H1 (cell line): ENCODE data around the gene PIEZO1. TPM values are rescaled to one million over a fixed set of nuclear protein-coding genes. Genes with fewer than 3 reads are reported as not detected.
A peak's percentile ranks its signal among the peaks of the same experiment; 100 is the strongest.

Experiments used
- CTCF ChIA-PET: fragments of 300-600 bp; sonication (Branson Sonifier 250); formaldehyde crosslinking; loops from one replicate; lab custom pipeline; 2021; ENCODE audit not compliant: partially characterized antibody; lab: Charles Lee
- POLR2A ChIA-PET: fragments of 300-600 bp; sonication (Branson Sonifier 250); formaldehyde crosslinking; loops from one replicate; lab custom pipeline; 2021; ENCODE audit warnings: inconsistent platforms; ENCODE audit not compliant: partially characterized antibody; lab: Charles Lee
- DNase-seq, 2 experiments: peaks; one replicate each; pipeline versions ENCODE4 v3.0.0 to v3.0.0-alpha.2; 2010 to 2022; ENCODE audit warnings: low spot score in 2 of 2, low read depth in 1 of 2, mixed read lengths in 1 of 2
- FAIRE-seq: peaks from 2 replicates; lab custom pipeline; 2011; peaks lifted over from hg19 to GRCh38; lab: Jason Lieb, UNC
- H2AFZ ChIP-seq: 2 replicates; pipeline ENCODE4 v1.8.1; 2012; ENCODE audit warnings: low read length, inconsistent platforms
- H2AK5ac ChIP-seq: 2 replicates; pipeline ENCODE4 v1.6.1; 2013; ENCODE audit warnings: low read depth, low read length
- H2BK120ac ChIP-seq: replicated peaks from 2 replicates; pipeline ENCODE3; 2013; ENCODE audit warnings: low read depth, low read length, inconsistent platforms
- H2BK12ac ChIP-seq: 2 replicates; pipeline ENCODE4 v1.6.1; 2013; ENCODE audit warnings: low read depth, low read length
- H2BK15ac ChIP-seq: 2 replicates; pipeline ENCODE4 v1.6.1; 2013; ENCODE audit warnings: low read length
- H2BK20ac ChIP-seq: 2 replicates; pipeline ENCODE4 v1.6.1; 2013; ENCODE audit warnings: low read length
- H2BK5ac ChIP-seq: 2 replicates; pipeline ENCODE4 v1.6.1; 2013; ENCODE audit warnings: low read depth, low read length
- H3K14ac ChIP-seq: 2 replicates; pipeline ENCODE4 v1.6.1; 2013; ENCODE audit warnings: inconsistent platforms; ENCODE audit not compliant: insufficient read length
- H3K18ac ChIP-seq: 2 replicates; pipeline ENCODE4 v1.6.1; 2013; ENCODE audit warnings: low read length; ENCODE audit errors: extremely low read depth
- H3K23ac ChIP-seq: 2 replicates; pipeline ENCODE4 v1.6.1; 2013; ENCODE audit warnings: inconsistent platforms; ENCODE audit not compliant: insufficient read length
- H3K23me2 ChIP-seq: 2 replicates; pipeline ENCODE4 v1.6.1; 2013; ENCODE audit warnings: low read depth, low read length
- H3K27ac ChIP-seq: 2 replicates; pipeline ENCODE4 v1.6.1; 2011; ENCODE audit warnings: low read depth, low read length, inconsistent platforms
- H3K27me3 ChIP-seq, 4 experiments: replicated peaks in 1 of 4; 1 replicate in 1 of 4; 2 replicates in 3 of 4; pipeline versions ENCODE4 v1.6.1 to v1.8.1; 2011 to 2013; ENCODE audit warnings: low read length in 3 of 4, mild to moderate bottlenecking in 3 of 4, inconsistent platforms in 2 of 4, mixed read lengths in 2 of 4, moderate library complexity in 1 of 4; ENCODE audit not compliant: control insufficient read depth in 3 of 4, insufficient read depth in 3 of 4; ENCODE audit errors: extremely low read depth in 1 of 4
- H3K36me3 ChIP-seq, 4 experiments: 2 replicates each; pipeline versions ENCODE4 v1.6.1 to v1.8.1; 2011 to 2013; ENCODE audit warnings: mild to moderate bottlenecking in 4 of 4, low read length in 3 of 4, moderate library complexity in 2 of 4, control low read depth in 1 of 4, inconsistent platforms in 1 of 4; ENCODE audit not compliant: insufficient read depth in 4 of 4, control insufficient read depth in 2 of 4
- H3K4ac ChIP-seq: replicated peaks from 2 replicates; pipeline ENCODE3; 2013; ENCODE audit warnings: low read length, low read depth, mixed read lengths, inconsistent platforms; ENCODE audit not compliant: insufficient read length
- H3K4me1 ChIP-seq, 4 experiments: replicated peaks in 1 of 4; 1 replicate in 1 of 4; 2 replicates in 3 of 4; pipeline versions ENCODE4 v1.6.1 to v1.8.1; 2011 to 2013; ENCODE audit warnings: low read length in 3 of 4, inconsistent platforms in 2 of 4, mixed read lengths in 1 of 4; ENCODE audit not compliant: insufficient read depth in 4 of 4, control insufficient read depth in 3 of 4
- H3K4me2 ChIP-seq, 2 experiments: 2 replicates each; pipeline versions ENCODE4 v1.6.1 to v1.8.1; 2011 to 2013; ENCODE audit warnings: low read depth in 2 of 2, low read length in 2 of 2, control low read depth in 1 of 2, inconsistent platforms in 1 of 2, mild to moderate bottlenecking in 1 of 2; ENCODE audit not compliant: insufficient read depth in 1 of 2
- H3K4me3 ChIP-seq, 4 experiments: fragments of 200-600, 300-600 bp in 1 of 4; sonication (generic), shearing (Covaris generic), sonication (Bioruptor Twin) in 1 of 4; 2 replicates each; pipeline versions ENCODE4 v1.5.1 to v1.8.1; 2011 to 2016; ENCODE audit warnings: low read length in 4 of 4, low read depth in 3 of 4, control low read depth in 2 of 4, inconsistent platforms in 2 of 4, mild to moderate bottlenecking in 2 of 4, mixed read lengths in 1 of 4, moderate library complexity in 1 of 4; ENCODE audit not compliant: insufficient read depth in 2 of 4; ENCODE audit errors: extremely low read depth in 1 of 4
- H3K56ac ChIP-seq: replicated peaks from 2 replicates; pipeline ENCODE3; 2013; ENCODE audit warnings: low read depth, mild to moderate bottlenecking, mixed read lengths, low read length, inconsistent platforms; ENCODE audit not compliant: insufficient read length
- H3K79me1 ChIP-seq: 2 replicates; pipeline ENCODE4 v1.6.1; 2013; ENCODE audit warnings: low read depth, low read length, control low read depth
- H3K79me2 ChIP-seq, 2 experiments: 2 replicates each; pipeline versions ENCODE4 v1.6.1 to v1.8.1; 2012 to 2013; ENCODE audit warnings: low read length in 2 of 2, mild to moderate bottlenecking in 2 of 2, inconsistent platforms in 1 of 2; ENCODE audit not compliant: insufficient read depth in 2 of 2, control insufficient read depth in 1 of 2
- H3K9ac ChIP-seq, 4 experiments: replicated peaks in 1 of 4; 1 replicate in 1 of 4; 2 replicates in 3 of 4; pipeline versions ENCODE4 v1.6.1 to v1.8.1; 2011 to 2013; ENCODE audit warnings: low read depth in 3 of 4, low read length in 3 of 4, control low read depth in 2 of 4, mild to moderate bottlenecking in 2 of 4, moderate library complexity in 2 of 4, inconsistent platforms in 1 of 4; ENCODE audit errors: extremely low read depth in 1 of 4
- H3K9me3 ChIP-seq, 2 experiments: 2 replicates each; pipeline versions ENCODE4 v1.6.1 to v1.8.1; 2012 to 2013; ENCODE audit warnings: mild to moderate bottlenecking in 2 of 2, moderate library complexity in 2 of 2, control low read depth in 1 of 2, inconsistent platforms in 1 of 2, low read depth in 1 of 2, low read length in 1 of 2, mixed read lengths in 1 of 2; ENCODE audit not compliant: insufficient read depth in 2 of 2
- H4K20me1 ChIP-seq, 2 experiments: replicated peaks in 1 of 2; 2 replicates each; pipeline versions ENCODE3 to v1.8.1; 2011 to 2013; ENCODE audit warnings: inconsistent platforms in 2 of 2, low read length in 2 of 2, mild to moderate bottlenecking in 1 of 2; ENCODE audit not compliant: insufficient read depth in 2 of 2, control insufficient read depth in 1 of 2
- H4K5ac ChIP-seq: 2 replicates; pipeline ENCODE4 v1.6.1; 2013; ENCODE audit warnings: low read length, low read depth, mixed read lengths, inconsistent platforms; ENCODE audit not compliant: insufficient read length
- H4K8ac ChIP-seq: 2 replicates; pipeline ENCODE4 v1.8.0; 2013; ENCODE audit warnings: mild to moderate bottlenecking, moderate library complexity, low read length, inconsistent platforms; ENCODE audit not compliant: insufficient read depth; ENCODE audit errors: extremely low read depth
- H4K91ac ChIP-seq: replicated peaks from 2 replicates; pipeline ENCODE3; 2013; ENCODE audit warnings: low read length, mixed read lengths, inconsistent platforms; ENCODE audit not compliant: insufficient read length
- EGR1 ChIP-seq: IDR thresholded peaks from 2 replicates; pipeline ENCODE4 v1.6.1; 2011; ENCODE audit warnings: low read depth, low read length, borderline replicate concordance
- EZH2 ChIP-seq: fragments of 200-600 bp; sonication (generic); IDR thresholded peaks from 2 replicates; pipeline ENCODE4 v1.7.1; 2012; ENCODE audit warnings: low read depth, mild to moderate bottlenecking, moderate library complexity, low read length, inconsistent platforms; ENCODE audit not compliant: severe bottlenecking
- RAD21 ChIP-seq, 2 experiments: IDR thresholded peaks in 1 of 2; conservative IDR thresholded peaks in 1 of 2; 2 replicates each; pipeline ENCODE4 v1.6.1; 2011; ENCODE audit warnings: low read depth in 2 of 2, low read length in 2 of 2, improper control_type of control experiment in 1 of 2, inconsistent platforms in 1 of 2, mild to moderate bottlenecking in 1 of 2, moderate library complexity in 1 of 2
- whole genome bisulfite sequencing, 2 experiments: shearing (Covaris generic) in 1 of 2; methylation state at CpG; one replicate each; pipeline versions ENCODE4 v1.1.6 to v1.1.7; 2013 to 2015; ENCODE audit warnings: low lambda C conversion rate in 2 of 2, mixed read lengths in 2 of 2, inconsistent platforms in 1 of 2, low coverage in 1 of 2, missing lambda C conversion rate in 1 of 2; ENCODE audit not compliant: insufficient replicate concordance in 2 of 2, insufficient coverage in 1 of 2, insufficient read length in 1 of 2; ENCODE audit errors: extremely low coverage in 1 of 2, missing lambda C conversion rate in 1 of 2; 5-methylcytosine and 5-hydroxymethylcytosine counted together
- polyA plus RNA-seq, 7 experiments: library from polyadenylated mRNA; depleted of rRNA in 3 of 7; stranded (reverse) in 5 of 7; unstranded in 2 of 7; fragments of >200 nt in 5 of 7; fragments of 200-250 nt in 2 of 7; gene quantifications; 1 replicate in 5 of 7; 2 replicates in 1 of 7; 4 replicates in 1 of 7; pipeline versions ENCODE4 v1.2.1 to v1.2.3, GENCODE V29; 2011 to 2013; ENCODE audit warnings: missing spikeins in 2 of 7, mixed read lengths in 2 of 7
- total RNA-seq: library from RNA; stranded (reverse); fragmentation: NEBNext Ultra II Directional; extraction: Animal tissue kit (Norgen Biotek cat#: 25700); gene quantifications from 2 replicates; pipeline ENCODE4 v1.2.1, GENCODE V29; 2021
- TF ChIP-seq, protein P1 (sequence below), 3 experiments: IDR thresholded peaks; 1 replicate in 2 of 3; 2 replicates in 1 of 3; pipeline versions ENCODE4 v1.5.1 to v1.6.1; 2011; ENCODE audit warnings: low read length in 3 of 3, mild to moderate bottlenecking in 3 of 3, inconsistent platforms in 2 of 3, low read depth in 1 of 3, moderate library complexity in 1 of 3; ENCODE audit not compliant: insufficient read depth in 1 of 3; ENCODE audit errors: control extremely low read depth in 1 of 3
- TF ChIP-seq, protein P2 (sequence below): IDR thresholded peaks from 2 replicates; pipeline ENCODE4 v1.6.1; 2011; ENCODE audit warnings: low read depth, mild to moderate bottlenecking, low read length; ENCODE audit not compliant: insufficient read depth

The PIEZO1 gene
- total and polyA plus RNA-seq, 2 of the 8 experiments (the other 6 are each of a cell fraction or from before 2014, with no cell fraction given): 42.3 to 67.5 TPM

DNA sequence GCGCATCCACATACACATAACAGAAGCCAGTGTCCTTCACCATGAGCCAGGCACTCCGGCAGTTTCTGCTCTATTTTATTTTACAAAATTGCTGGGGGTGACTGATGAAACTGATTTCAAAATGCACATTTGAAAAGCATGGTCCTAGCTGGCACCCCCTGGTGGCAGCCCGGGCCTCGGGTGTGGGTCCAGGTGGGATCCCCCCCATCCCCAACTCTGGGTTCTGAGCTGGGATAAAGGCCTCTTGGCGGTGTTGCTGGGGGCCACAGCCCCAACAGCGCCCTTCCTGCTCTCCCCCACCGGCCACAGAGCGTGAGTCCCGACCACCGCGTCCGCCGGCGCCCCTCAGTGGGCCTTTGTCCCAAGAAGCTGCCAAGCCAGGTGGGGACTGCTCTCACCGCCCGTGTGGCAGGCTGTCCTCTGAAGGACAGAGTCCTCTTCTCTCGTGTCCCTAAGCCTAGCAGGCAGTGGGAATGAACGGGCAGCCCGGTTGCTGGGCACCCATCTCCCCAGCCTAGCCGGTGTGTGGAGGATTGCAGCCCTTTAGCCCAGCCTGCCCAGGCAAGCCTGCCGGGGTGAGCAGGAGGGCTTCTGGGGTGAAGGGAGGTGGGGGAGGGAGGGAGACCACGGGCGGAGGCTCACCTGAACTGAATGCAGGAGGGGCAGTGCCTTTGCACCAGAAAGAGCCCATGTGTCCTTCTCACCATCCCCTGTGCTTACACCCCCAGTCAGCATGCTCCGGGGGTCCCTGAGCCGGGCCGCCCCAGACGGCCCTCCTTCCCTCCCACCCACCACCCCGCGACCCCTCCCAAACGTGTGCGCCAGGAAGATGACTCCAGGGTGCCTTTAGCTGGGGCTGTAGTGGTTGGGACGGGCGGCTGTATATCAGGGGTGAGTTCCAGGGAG, 99.6 kb downstream of the PIEZO1 start:
- Histone ChIP-seq H3K27me3 (peaks cover 0 to 12% (median 9%) of the 10 kb centered on the region in 4 experiments; a peak in 3 of 7 replicates), H3K9me3 (no peaks in the 10 kb centered on the region), H4K91ac (peak overlapping the region; percentile 12), H3K4me2 (peak overlapping the region; percentile 69 to 95), H2BK120ac (no peak overlapping the region), H3K4me1 (peaks cover 0 to 8% (median 6%) of the 10 kb centered on the region in 4 experiments; a peak in 6 of 7 replicates), H2BK15ac (peak overlapping the region; percentile 97), H2BK20ac (no peak overlapping the region), H3K18ac (no peak overlapping the region; the same call in 1 of the 2 replicates), H4K8ac (0 out of 2 replicates have a peak overlapping the region, but pooled peaks have one; percentile 8), H2AFZ (peak overlapping the region; percentile 66; the same call in 1 of the 2 replicates), H3K79me1 (no peaks in the 10 kb centered on the region), H3K23ac (no peak overlapping the region), H3K27ac (no peak overlapping the region), H3K4me3 (peak overlapping the region; percentile 61 to 77 (median 69)), H3K14ac (no peak overlapping the region), H3K36me3 (no peaks in the 10 kb centered on the region), H3K9ac (peak overlapping the region in 3 of 4 experiments; percentile 13 to 29 (median 15); a peak in 3 of 7 replicates), H4K20me1 (peaks cover 0 to 2% of the 10 kb centered on the region in 2 experiments), H3K56ac (peak overlapping the region; percentile 24), H3K23me2 (peaks cover 13% of the 10 kb centered on the region; the same call in 1 of the 2 replicates), H3K4ac (no peak overlapping the region), H3K79me2 (no peaks in the 10 kb centered on the region), H4K5ac (no peak overlapping the region), H2AK5ac (0 out of 2 replicates have a peak overlapping the region, but pooled peaks have one; percentile 6), H2BK12ac (0 out of 2 replicates have a peak overlapping the region, but pooled peaks have one; percentile 23), H2BK5ac (peak overlapping the region; percentile 35; the same call in 1 of the 2 replicates)
- POLR2A ChIA-PET: interaction anchor here (0.6 to 2.3 kb wide), 9 partner anchors 10 to 176 kb away, joined by 3 to 6 read pairs (median 4); partner anchors contain the start of genes CTU2, MVD and RNF166
- DNase-seq (peak in 1 of 2 experiments; percentile 79), FAIRE-seq (no peak)
- WGBS, 2 experiments: 10% methylated on average over 26 of the region's 33 CpGs; no CpG with 5 or more reads in 1 of the 2 experiments
- CTCF ChIA-PET: interaction anchor here (0.7 to 5.7 kb wide), 19 partner anchors 9 to 206 kb away, joined by 3 to 87 read pairs (median 5); no protein-coding TSS in a partner anchor
- TF ChIP-seq EZH2 (peak; percentile 19), EGR1 (no peak), RAD21 (IDR thresholded peaks at IDR 0.05 in 1 of 2, conservative IDR thresholded peaks at IDR 0.05 in 1 of 2; ENCODE audit: low read depth in 2 of 2, low read length in 2 of 2) (peak in 1 of 2 experiments; percentile 1; a peak in 2 of 4 replicates)
- TF ChIP-seq, protein P1, sequence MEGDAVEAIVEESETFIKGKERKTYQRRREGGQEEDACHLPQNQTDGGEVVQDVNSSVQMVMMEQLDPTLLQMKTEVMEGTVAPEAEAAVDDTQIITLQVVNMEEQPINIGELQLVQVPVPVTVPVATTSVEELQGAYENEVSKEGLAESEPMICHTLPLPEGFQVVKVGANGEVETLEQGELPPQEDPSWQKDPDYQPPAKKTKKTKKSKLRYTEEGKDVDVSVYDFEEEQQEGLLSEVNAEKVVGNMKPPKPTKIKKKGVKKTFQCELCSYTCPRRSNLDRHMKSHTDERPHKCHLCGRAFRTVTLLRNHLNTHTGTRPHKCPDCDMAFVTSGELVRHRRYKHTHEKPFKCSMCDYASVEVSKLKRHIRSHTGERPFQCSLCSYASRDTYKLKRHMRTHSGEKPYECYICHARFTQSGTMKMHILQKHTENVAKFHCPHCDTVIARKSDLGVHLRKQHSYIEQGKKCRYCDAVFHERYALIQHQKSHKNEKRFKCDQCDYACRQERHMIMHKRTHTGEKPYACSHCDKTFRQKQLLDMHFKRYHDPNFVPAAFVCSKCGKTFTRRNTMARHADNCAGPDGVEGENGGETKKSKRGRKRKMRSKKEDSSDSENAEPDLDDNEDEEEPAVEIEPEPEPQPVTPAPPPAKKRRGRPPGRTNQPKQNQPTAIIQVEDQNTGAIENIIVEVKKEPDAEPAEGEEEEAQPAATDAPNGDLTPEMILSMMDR (IDR thresholded peaks at IDR 0.05; ENCODE audit: control extremely low read depth in 1 of 3, insufficient read depth in 1 of 3, low read depth in 1 of 3, low read length in 3 of 3): peak; percentile 35 to 51 (median 50)
- TF ChIP-seq, protein P2, sequence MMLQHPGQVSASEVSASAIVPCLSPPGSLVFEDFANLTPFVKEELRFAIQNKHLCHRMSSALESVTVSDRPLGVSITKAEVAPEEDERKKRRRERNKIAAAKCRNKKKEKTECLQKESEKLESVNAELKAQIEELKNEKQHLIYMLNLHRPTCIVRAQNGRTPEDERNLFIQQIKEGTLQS: no peak
